Activated CD8-positive, alpha-beta memory T cell treated with anti-CD3 and anti-CD28 coated beads, Interleukin-2, amount 50 U/mL, for 1 hour (primary cell): ENCODE measurements around the gene BCL2L15.

Source experiments
- DNase-seq: peaks from one replicate; pipeline ENCODE4 v3.0.0-alpha.2; 2020; ENCODE audit errors: extremely low read depth

Gene BCL2L15

DNA sequence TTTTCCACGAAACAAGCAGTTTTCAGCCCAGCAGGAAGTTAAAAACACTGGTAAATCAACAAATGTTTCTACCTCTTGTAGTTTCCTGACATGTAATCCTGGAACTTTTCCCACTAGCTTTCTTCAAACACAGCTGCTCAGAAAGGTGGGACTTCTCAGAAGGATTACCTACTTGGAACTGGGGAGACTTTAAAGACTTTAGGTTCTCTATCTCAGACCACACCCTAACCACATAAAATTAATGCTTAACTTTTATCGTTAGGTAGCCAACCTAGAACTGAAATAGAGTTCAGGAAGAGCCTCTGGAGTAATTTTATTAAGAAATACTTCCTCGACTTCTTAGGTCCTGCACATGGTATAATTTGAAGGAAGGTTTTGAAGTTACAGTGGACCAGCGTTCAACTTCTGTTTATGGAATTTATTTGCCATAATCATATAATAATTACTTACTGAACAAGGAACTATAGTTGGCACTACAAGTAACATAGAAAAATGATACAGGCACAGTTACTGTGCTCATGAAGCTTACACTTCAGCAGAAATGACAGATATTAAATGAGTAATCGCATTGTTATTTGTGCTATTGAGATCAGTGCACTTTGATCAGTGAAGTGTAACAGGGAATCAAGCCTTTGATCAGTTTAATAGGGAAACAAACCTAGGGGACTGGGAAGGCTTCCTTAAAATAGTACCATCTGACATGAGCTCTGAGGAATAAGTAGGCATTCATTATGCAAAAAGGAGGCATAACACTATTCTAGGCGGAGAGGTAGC lies at the start of gene BCL2L15:
Gene BCL2L15 (minus strand): TSS at position 180 of the 774 bp plus-strand sequence. CDS start 206 bp downstream, outside the sequence.
- DNase-seq, result no peak

GRCh38 chr1:113937146-113937545 lies 49.8 kb upstream of the BCL2L15 start:
- DNase-seq, result no peak

- DNase-seq, result no peak
Observed at GRCh38 chr1:113935970-113936369, 48.6 kb upstream of the BCL2L15 start.

DNA sequence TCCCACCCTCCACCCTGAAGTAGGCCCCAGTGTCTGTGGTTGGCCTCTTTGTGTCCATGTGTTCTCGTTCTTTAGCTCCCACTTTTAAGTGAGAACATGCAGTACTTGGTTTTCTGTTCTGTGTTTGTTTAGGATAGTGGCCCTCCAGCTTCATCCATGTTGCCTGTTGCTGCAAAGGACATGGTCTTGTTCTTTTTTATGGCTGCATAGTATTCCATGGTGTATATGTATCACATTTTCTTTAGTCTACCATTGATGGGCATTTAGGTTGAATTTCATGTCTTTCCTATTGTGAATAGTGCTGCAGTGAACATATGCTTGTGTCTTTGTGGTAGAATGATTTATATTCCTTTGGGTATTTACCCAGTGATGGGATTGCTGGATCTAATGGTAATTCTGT lies 47.8 kb upstream of the BCL2L15 start:
- DNase-seq, result no peak

DNA sequence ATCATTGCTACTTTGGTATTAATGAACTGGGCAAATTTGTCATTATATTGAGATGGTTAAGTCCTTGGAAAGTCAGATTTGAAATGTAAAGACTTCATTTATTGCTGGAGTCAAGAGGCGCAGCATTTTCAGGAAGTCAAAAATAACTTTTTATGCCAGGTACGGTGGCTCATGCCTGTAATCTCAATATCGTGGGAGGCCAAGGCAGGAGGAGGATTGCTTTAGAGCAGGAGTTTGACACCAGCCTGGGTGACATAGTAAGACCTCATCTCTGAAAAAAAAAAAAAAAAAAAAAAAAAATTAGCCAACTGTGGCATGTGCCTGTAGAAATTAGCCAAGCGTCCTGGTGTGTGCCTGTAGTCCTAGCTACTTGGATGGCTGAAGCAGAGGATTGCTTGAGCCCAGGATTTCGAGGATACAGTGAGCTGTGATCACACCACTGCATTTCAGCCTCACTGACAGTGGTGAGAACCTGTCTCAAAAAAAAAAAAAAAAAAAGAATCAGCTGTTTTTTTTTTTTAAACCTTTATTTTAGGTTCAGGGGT lies 47.2 kb upstream of the BCL2L15 start:
- DNase-seq, result no peak

- DNase-seq, result no peak
Observed at GRCh38 chr1:113934006-113934405, 46.6 kb upstream of the BCL2L15 start.

- DNase-seq, result no peak
Observed at GRCh38 chr1:113931451-113931851, 44.1 kb upstream of the BCL2L15 start.

DNA sequence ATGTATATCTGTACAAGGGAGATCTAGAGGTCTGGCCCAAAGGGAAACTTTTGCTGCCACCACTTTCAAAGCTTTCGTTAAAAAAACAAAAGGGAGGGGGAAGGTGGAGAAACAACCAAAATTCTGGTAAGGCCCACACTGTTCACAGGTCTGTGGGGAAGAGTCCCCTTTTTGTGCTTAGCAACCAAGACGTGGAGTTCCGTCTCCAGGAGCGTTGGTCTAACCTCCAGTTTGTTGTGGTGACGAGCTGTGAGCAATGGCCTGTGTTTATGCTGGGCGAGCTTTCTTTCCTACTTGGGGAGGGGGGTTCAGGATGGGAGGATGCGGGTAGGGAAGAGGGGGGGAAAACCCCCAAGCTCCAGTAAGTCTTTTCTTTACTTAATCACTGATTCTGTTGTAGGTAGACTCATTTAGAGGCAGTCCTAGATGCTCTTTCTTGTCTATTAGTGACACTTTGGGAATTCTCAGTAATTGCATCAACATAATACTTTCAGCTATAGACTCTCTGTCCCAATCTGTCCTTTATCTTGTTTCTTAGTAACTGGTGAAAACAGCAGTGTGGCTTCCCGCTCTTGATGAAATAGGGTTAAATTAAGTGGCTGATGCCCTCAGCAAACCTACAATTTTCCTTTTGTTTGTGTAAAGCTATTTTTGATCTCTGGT lies 43.2 kb upstream of the BCL2L15 start:
- peak; percentile 78 for DNase-seq

DNA sequence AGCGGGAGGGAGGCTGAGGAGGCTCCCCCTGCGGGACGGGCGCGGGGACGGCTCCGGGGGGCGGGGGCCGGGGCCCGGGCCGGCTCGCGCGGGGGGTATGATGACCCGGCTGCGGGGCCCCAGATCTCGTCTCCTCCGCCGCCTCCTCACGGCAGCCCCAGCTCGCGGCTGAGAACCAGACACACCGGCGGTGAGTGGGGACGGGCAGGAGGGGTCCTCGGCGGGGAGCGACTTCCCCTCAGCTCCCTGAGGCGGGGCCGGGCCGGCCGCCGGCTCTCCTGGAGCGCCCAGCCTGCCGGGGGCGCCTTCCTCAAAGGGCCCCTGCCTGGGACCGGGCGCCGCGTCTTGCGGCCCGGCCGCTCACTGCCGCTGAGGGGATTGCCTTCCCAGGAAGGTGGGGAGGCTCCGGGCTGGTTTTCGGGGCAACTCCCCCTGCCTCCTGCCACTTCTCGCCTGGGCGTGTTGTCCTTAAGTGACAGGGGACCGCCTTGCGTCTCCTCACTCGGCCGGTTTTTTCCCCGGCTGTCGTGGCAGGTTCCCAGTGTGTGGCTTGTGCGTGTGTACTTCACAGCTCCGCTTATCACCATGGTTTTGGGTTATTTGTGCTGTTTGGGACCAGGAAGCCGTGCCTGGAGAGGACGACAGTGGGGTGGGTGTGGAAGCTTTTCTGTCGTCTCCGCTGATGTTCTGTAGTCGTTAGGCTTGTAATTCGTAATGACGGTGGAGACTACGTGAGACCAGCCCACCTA lies 42.5 kb upstream of the BCL2L15 start:
- DNase-seq, result peak; percentile 72

GRCh38 chr1:113928941-113929749 lies 41.8 kb upstream of the BCL2L15 start, which contains the start of gene HIPK1:
Gene HIPK1, plus strand, starts transcription at chr1:113929324.
- peak; percentile 84 for DNase-seq

DNA sequence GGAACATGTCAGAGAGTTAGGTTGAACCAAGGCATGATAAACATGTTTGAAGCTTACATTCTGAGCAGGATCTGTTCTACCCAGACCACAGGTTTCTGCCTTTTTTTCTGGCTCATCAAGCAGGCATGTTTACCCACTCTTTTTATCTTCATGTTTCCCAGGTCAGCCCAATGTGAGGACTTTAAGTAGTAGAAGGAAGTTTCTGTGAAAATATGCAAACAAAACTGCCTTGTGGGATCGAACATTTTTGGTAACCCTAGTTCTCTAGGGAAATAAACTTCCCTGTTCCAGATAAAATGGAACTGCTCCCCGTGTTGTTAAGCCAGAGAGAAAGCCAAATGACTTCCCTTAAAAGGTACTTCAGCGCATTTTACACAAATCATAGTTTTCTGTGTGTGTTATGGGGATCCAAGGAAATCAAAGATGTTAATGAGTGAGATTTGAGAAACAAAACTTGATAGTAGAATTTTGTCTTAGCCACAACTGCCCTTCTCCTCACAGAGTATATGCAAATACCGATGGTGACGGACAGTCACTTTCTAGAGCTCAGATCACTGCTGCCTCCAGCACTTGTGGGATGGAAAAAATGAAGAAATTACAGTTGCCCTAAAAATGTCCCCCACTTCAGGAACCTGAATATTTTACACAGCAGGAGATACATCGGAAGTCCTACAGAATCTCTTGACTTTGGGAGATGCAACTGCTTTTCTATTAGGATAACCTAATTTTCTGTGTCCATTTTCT lies 41.0 kb upstream of the BCL2L15 start:
- DNase-seq, result no peak

GRCh38 chr1:113924473-113924872 lies 37.1 kb upstream of the BCL2L15 start:
- DNase-seq, result no peak

DNA sequence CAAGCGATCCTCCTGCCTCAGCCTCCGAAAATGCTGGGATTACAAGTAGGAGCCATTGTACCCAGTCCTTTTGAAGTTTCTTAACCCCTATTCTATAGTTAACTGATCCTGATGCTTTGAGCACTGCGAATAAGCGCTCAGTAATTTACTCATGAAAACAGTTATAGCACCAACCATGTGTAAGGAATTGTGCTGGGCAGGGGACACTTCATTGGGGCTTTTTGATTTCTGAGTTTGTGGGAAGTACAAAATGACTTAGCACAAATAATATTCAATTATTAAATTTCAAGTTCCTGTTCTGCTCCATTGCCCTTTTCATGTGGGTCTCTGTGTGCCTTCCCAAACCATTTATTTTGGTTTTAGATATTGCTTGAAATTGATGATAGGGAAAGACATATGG lies 35.6 kb upstream of the BCL2L15 start:
- DNase-seq, result no peak

DNA sequence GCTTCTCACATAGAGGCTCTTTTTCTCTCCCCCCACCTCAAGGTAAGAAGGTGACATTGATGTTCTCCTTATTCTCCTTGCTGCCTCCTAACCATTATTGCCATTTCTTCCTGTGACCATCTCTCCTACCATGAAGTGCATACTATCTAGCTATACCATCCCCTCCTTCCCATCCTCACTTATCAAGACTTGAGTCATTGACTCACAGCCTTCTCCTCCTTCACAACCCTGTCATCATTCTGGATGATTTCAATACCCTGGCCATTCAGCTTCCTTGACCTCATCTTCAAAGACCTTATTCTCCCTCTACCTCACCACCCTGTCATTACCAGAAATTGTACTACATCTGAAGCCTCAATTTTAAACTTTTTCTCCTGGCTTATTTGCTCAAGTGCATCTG lies 30.9 kb upstream of the BCL2L15 start:
- DNase-seq, result no peak

GRCh38 chr1:113917400-113918082 lies 30.2 kb upstream of the BCL2L15 start:
- no peak for DNase-seq

- DNase-seq, result no peak
Observed at GRCh38 chr1:113916974-113917373, 29.6 kb upstream of the BCL2L15 start.

GRCh38 chr1:113913887-113914664 lies 26.7 kb upstream of the BCL2L15 start:
- DNase-seq, result no peak

- no peak for DNase-seq
Observed at GRCh38 chr1:113913312-113913668, 25.9 kb upstream of the BCL2L15 start.

GRCh38 chr1:113912594-113913311 lies 25.4 kb upstream of the BCL2L15 start:
- DNase-seq, result no peak
